ENCODE data around the gene MCF2.

GRCh38 chrX:139642241-139642927 lies 65.6 kb downstream of the MCF2 start:
- TF ChIP-seq POLR2A (IDR thresholded peaks at IDR 0.05), result no peak
- no peak for TF ChIP-seq CTCF (IDR thresholded peaks at IDR 0.05)

All from ovary (tissue), 3 donors.